Omental fat pad (tissue), 4 donors: ENCODE data around the gene CACNB2. TPM values are rescaled to one million over a fixed set of nuclear protein-coding genes. Genes with fewer than 3 reads are reported as not detected.
A peak's percentile ranks its signal among the peaks of the same experiment; 100 is the strongest.

Experiments used
- ATAC-seq: fragments of 150-250 bp; one replicate; pipeline ENCODE4 v1.9.1; 2016; ENCODE audit warnings: mild to moderate bottlenecking, moderate library complexity; ENCODE audit not compliant: low FRiP score
- DNase-seq: peaks from one replicate; pipeline ENCODE4 v3.0.0-alpha.2; 2019; ENCODE audit warnings: low spot score
- total RNA-seq, 4 donors: library from RNA; depleted of rRNA; stranded (reverse); fragments of >200 nt; gene quantifications; one replicate each; pipeline ENCODE4 v1.1.0, GENCODE V29; 2016
- TF ChIP-seq, protein P1 (sequence below), 3 donors: fragments of 450-650 bp; IDR thresholded peaks; one replicate each; pipeline ENCODE4 v1.5.1; 2016 to 2017; ENCODE audit warnings: antibody characterized with exemption in 3 of 3, mild to moderate bottlenecking in 3 of 3, moderate library complexity in 2 of 3

The CACNB2 gene
- total RNA-seq, 4 donors from 2014 or later: 2.0 to 12.1 (median 6.1) TPM

GRCh38 chr10:18102404-18102803, 37.8 kb upstream of the CACNB2 start:
- TF ChIP-seq, protein P1, sequence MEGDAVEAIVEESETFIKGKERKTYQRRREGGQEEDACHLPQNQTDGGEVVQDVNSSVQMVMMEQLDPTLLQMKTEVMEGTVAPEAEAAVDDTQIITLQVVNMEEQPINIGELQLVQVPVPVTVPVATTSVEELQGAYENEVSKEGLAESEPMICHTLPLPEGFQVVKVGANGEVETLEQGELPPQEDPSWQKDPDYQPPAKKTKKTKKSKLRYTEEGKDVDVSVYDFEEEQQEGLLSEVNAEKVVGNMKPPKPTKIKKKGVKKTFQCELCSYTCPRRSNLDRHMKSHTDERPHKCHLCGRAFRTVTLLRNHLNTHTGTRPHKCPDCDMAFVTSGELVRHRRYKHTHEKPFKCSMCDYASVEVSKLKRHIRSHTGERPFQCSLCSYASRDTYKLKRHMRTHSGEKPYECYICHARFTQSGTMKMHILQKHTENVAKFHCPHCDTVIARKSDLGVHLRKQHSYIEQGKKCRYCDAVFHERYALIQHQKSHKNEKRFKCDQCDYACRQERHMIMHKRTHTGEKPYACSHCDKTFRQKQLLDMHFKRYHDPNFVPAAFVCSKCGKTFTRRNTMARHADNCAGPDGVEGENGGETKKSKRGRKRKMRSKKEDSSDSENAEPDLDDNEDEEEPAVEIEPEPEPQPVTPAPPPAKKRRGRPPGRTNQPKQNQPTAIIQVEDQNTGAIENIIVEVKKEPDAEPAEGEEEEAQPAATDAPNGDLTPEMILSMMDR (IDR thresholded peaks at IDR 0.05): no peak
- no peak for DNase-seq
- no peak for ATAC-seq

- ATAC-seq (peak; percentile 28), DNase-seq (peak; percentile 76)
- TF ChIP-seq, protein P1 (IDR thresholded peaks at IDR 0.05): no peak
These were observed 35.9 kb upstream of the CACNB2 start for GRCh38 chr10:18104223-18104872.

- DNase-seq (no peak), ATAC-seq (no peak)
- TF ChIP-seq, protein P1 (IDR thresholded peaks at IDR 0.05): no peak
These were observed 30.8 kb upstream of the CACNB2 start for GRCh38 chr10:18109341-18109870.

DNA sequence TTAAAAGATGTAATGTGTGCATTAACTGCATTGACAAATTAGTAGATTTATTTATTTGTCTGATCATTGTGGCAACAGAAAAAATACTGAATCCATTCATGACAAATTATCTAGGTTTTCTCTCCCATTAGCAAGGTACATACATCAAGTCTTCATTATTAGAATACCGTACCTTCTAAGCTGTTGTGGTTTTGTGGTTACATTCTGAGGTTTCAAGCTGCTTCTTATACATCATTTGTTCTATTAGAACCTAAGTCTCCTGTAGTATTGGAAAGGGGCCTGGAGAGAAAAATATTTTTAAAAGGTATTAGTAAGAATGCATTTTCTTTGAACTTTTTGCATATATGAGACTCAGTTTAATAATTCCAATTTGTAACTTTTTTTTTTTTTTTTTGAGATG, 26.3 kb upstream of the CACNB2 start:
- TF ChIP-seq, protein P1 (IDR thresholded peaks at IDR 0.05): no peak
- DNase-seq (no peak), ATAC-seq (no peak)

GRCh38 chr10:18117276-18117675, 22.9 kb upstream of the CACNB2 start:
- ATAC-seq: no peak
- TF ChIP-seq, protein P1 (IDR thresholded peaks at IDR 0.05): no peak
- DNase-seq: no peak

- DNase-seq (no peak), ATAC-seq (no peak)
- TF ChIP-seq, protein P1 (IDR thresholded peaks at IDR 0.05): no peak
These were observed 17.5 kb upstream of the CACNB2 start for GRCh38 chr10:18122753-18123152.

GRCh38 chr10:18133046-18133445, 7.2 kb upstream of the CACNB2 start:
- no peak for ATAC-seq
- no peak for DNase-seq
- TF ChIP-seq, protein P1 (IDR thresholded peaks at IDR 0.05): no peak
